A549 treated with Mapracorat at 1 μM for 4 hours (cell line): ENCODE data around the gene HP. TPM values are rescaled to one million over a fixed set of nuclear protein-coding genes. Genes with fewer than 3 reads are reported as not detected.

ENCODE experiments used
- total RNA-seq: library from RNA; stranded (reverse); fragments of 200-300 nt; extraction: Qiagen RNA extraction; gene quantifications from 5 replicates; pipeline ENCODE4 v1.2.3, GENCODE V29; 2022

Gene HP, protein sequence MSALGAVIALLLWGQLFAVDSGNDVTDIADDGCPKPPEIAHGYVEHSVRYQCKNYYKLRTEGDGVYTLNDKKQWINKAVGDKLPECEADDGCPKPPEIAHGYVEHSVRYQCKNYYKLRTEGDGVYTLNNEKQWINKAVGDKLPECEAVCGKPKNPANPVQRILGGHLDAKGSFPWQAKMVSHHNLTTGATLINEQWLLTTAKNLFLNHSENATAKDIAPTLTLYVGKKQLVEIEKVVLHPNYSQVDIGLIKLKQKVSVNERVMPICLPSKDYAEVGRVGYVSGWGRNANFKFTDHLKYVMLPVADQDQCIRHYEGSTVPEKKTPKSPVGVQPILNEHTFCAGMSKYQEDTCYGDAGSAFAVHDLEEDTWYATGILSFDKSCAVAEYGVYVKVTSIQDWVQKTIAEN
- 0.33 TPM in 1 of 5 replicates, not detected in the others for total RNA-seq

DNA sequence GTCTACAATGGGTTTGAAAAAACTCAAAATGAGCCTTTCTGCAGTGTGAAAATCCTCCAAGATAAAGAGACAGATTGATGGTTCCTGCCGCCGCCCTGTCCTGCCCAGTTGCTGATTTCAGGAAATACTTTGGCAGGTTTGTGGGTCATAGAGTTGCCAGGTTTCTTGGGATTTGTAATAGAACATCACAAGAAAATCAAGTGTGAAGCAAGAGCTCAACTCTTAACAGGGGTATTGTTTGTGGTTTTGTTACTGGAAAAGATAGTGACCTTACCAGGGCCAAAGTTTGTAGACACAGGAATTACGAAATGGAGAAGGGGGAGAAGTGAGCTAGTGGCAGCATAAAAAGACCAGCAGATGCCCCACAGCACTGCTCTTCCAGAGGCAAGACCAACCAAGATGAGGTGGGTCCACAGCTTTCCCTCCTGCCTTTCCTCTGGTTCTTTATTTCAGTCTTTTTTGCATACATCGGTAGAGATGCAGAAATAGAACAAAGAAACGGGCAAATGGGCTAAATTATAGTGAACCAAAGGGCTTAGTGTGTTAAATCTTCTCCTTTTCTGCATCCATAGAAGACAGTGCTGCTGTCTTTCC, at the start of gene HP:
Gene HP, plus strand, starts transcription at position 252 of the 594 bp plus-strand sequence. Its CDS starts 148 bp downstream, at position 400.

DNA sequence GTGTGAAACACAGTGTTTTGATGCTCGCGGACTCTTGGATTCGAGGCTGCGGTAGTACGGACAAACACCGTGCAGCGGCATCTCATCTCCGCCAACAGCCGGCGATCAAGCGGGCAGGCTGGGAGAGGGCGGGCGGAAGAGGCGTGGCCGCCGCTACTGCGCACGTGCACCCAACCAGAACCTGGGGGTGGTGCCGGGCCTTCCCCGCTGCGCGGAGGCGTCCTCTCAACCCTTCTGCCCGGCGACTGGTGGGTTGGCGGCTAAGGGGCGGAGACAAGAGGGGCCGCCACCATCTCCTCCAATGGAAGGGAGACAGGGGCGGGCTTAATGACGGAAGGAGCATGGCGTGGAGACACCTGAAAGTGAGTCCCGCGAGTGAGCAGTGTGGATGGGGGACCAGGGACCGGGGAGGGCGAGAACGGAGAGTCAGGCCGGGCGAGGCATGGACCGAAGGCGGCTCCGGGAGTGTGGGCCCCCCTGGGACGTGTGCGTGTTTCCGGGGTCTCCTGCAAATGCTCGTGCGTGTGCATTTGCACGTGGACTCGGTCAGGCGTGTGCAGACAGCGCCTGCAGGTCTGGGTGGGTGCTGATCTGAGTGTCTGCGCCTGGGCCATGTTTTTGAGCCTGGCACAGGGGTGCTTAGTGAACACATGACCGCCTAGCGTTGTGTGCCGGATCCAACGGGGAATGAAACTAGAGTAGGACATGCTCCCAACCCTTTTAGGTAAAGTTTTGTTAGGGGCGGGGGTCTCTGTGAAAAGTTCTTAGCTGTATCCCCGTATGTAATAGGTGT, 45.7 kb upstream of the HP start, which contains the start of gene DHODH:
Gene DHODH, plus strand, starts transcription at position 321 of the 793 bp plus-strand sequence. Its CDS starts 21 bp downstream, at position 342.

DNA sequence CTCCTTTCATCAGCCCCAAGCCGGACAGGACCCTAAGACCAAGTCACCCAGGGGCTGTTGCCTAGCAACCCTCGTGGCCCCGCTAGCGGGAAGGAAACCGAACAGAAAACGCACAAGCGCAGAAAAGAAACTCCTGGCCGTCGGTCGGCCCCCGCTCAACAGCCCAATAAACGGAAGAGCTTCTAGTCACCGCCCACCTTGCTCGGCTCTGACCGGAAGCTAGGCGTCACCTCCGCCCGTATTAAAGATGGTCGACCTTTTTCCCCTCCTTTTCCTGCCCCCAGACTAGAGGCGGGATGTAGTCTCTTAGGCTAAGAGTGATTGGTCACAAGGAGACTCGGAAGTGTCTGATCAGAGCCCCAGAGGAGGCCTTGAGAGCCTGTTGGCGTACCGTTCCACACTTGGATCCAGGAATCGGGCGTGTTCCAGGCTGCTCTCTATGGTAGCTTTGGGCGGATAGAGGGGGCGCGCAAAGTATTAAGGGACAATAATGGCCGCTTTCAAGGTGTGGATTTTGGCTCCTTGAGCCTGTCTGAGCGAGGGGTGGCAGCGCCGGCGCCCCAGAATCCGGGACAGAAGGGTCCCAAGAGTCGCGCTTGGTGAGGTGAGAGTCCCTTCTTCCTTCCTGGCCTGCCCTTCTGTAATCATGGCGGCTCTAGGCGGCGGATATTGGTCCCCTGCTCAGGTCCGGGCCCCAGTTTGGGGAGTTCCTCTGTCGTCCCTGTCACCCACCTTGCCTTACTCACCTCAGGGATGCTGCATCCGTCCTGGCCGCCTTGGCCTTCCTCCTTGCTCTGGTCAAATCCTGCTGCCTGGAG, 39.4 kb downstream of the HP start, which contains the start of the genes DHX38 and TXNL4B:
Gene DHX38, plus strand, starts transcription at position 400 of the 818 bp plus-strand sequence. CDS start 2,311 bp downstream, outside the sequence.
Gene TXNL4B, minus strand, starts transcription at position 173 of the 818 bp plus-strand sequence. CDS start 2,871 bp downstream, outside the sequence.

Other genes starting within 250 kb of the HP start
- gene AP1G1, start 245.7 kb upstream of the HP start, total RNA-seq: 40.3 to 50.3 TPM (median 44.1 TPM) in 5 replicates
- gene ATXN1L, start 208.5 kb upstream of the HP start, total RNA-seq: 13.5 to 19.0 TPM (median 17.5 TPM) in 5 replicates
- 3.1 to 5.3 TPM (median 4.1 TPM) in 5 replicates for gene ZNF821, start 170.3 kb upstream of the HP start, total RNA-seq
- gene IST1, start 159.0 kb upstream of the HP start, total RNA-seq: 159 to 183 TPM (median 169 TPM) in 5 replicates
- gene PKD1L3, start 54.1 kb upstream of the HP start, total RNA-seq: not detected in 5 replicates
- 10.9 to 14.8 TPM (median 11.9 TPM) in 5 replicates for gene DHODH, start 45.8 kb upstream of the HP start, total RNA-seq
- not detected in 5 replicates for gene HPR, start 8.7 kb downstream of the HP start, total RNA-seq
- gene TXNL4B, start 39.1 kb downstream of the HP start, total RNA-seq: 16.2 to 22.7 TPM (median 21.3 TPM) in 5 replicates
- 48.0 to 53.4 TPM (median 49.3 TPM) in 5 replicates for gene DHX38, start 39.3 kb downstream of the HP start, total RNA-seq
- gene PMFBP1, start 117.7 kb downstream of the HP start, total RNA-seq: 0.11 to 0.50 TPM (median 0.24 TPM) in 3 of 5 replicates, not detected in the others